Measurements from ENCODE around the gene COL9A3.

Gene COL9A3

DNA sequence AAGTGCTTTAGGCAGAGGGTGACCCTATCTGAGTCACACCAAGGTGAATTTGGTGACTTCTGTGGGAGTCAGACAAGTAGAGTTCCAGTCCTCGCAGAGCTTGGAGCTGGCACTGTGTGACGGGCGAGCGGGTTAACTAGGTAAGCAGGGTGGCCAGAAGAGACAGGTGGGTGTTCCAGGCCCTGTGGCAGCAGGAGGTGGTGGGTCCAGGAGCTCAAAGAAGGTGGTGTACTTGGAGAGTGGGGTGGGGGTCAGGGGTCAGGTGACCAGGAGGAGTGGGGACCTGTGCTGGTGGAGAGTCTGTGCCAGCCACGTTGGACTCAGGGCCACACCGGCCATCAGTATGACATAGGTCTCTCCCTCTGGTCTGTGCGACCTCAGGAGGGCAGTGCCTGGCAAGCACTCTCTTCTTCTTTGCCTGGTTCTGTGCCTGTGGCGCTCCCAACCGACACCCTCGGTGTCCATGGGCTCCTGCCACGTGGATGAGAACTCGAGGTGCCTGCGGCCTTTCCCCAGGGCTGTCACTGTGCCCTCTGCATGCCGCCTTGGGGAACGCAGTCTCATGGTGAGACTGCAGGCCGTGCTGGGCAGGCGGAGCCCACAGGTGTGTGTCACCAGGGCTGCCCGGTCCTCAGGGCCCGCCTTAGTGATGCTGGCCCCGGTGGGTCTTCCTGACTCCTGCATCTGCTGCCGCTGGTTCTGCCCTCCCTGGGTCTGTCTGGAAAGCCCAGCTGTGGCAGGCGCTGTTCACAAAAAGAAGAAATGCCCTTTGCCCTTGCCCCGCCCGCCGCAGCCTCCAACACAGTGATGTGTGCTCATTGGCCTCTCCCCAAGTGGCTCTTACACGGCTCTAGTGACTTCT lies 18.9 kb upstream of the COL9A3 start:
- DNase-seq, result no peak

DNA sequence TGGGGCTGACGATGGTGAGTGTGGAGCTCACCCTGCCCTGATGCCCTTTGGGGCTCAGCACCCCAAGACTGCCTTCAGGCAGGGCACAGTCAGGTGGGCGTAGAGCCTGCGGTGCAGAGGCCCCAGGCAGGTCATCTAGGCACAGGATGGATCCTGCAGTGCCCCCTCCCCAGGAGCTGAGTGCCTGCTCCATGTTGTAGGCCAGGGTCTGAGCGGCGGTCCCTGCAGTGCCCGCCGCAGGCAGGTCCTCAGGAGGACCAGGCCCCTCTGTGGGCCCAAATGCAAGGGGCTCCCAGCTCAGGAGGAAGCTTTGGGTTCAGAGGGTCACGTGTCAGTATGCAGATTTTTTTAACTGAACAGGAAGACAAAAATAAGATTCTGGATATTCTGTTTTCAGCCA lies 17.8 kb upstream of the COL9A3 start:
- no peak for DNase-seq

DNA sequence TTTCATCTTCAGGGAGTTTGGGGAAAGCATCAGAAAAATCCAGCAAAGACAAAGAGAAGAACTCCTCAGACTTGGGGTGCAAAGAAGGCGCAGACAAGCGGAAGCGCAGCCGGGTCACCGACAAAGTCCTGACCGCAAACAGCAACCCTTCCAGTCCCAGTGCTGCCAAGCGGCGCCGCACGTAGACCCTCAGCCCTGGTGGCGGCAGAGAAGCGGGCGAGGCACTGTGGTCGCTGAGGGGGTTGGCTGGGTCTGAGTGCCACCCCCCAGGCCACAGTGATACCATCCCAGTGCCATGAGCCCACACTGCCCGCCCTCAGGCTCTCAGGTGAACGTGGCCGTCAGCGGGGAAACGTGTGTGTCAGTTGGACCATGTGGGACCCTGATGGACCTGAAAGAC lies 17.4 kb upstream of the COL9A3 start:
- DNase-seq, result no peak

GRCh38 chr20:62799873-62800272 lies 17.0 kb upstream of the COL9A3 start:
- DNase-seq, result no peak

- DNase-seq, result no peak
Observed at GRCh38 chr20:62800314-62801259, 16.3 kb upstream of the COL9A3 start.

- no peak for DNase-seq
Observed at GRCh38 chr20:62801284-62802010, 15.4 kb upstream of the COL9A3 start.

DNA sequence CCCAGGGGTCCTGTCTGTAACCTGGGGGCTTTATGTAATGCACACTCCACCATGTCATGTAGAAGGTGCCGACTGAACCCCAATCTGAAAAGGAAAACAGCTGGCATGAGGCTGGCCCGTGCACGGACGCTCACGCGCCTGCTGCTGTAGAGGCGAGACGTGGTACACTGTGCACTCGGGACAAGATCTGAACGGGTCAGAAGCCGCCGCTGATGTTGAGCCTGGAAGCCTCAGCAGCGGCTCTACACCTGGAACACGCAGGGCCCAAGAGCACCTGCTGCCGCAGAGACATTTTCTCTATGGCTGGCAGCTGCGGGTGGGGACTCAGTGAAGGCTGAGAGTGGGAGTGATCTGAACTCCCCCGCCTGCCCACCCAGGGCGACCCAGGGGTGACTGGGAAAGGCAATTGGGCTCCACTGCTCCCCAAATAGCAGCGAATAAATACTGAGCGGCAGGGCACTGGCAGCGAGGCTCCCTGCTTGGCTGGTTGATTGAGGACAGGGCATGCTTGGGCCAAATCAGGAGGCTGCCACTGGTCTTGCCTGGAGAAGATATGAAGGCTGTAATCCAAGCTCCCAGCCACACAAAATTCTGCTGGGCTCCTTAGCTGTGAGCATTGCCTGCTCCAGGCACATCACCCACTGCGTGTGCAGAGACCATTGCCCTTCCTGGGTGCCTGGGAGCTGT lies 14.7 kb upstream of the COL9A3 start:
- DNase-seq, result no peak

DNA sequence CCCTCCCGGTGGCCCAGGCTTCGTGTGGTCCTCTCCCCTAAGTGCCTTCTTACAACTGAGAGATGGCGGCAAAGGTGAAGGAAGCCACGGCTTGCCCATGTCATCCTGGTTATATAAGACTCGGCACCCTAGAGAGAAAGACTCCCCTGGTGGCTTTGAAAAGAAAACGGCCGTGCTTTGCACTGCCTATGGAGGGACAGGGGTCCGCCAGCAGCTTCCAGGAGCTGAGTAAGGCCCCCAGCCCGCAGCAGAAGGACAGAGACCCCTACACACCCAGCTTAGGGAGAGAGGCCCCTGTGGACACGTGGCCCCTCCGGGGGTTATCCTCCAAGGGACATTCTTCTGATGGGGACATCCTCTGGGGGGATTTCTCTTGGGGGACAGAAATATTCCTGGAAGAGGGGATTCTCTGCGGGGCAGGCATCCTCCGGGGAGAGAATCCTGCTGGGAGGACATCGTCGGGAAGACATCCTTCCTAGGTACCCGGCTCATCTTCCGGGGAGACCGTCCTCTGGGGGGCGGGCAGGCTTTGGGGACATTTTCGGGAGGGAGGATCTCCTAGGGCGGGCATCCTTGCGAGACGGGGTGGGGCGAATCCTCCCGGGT lies 12.7 kb upstream of the COL9A3 start:
- no peak for DNase-seq

DNA sequence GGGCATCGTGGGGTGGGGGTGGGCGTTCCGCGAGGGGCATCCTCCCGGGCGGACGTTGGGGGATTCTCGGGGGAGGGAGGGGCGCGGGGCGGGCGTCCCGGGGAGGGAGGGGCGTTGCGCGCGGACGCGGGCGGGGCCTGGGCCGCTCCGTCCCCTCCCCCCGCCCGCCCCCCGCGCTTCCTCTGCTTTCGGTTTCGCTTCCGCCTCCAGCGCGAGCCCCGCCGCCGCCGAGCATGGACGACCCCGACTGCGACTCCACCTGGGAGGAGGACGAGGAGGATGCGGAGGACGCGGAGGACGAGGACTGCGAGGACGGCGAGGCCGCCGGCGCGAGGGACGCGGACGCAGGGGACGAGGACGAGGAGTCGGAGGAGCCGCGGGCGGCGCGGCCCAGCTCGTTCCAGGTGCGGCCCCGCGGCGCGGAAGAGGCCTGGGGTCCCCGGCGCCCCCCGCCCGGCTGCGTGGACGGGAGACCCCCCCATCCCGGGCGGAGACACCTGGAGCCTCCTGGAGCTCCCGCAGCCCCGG lies 12.2 kb upstream of the COL9A3 start, which contains the start of gene OGFR:
OGFR (plus strand) TSS at position 209 of the 528 bp plus-strand sequence; CDS start at position 234, 25 bp downstream.
- DNase-seq, result peak; percentile 43

DNA sequence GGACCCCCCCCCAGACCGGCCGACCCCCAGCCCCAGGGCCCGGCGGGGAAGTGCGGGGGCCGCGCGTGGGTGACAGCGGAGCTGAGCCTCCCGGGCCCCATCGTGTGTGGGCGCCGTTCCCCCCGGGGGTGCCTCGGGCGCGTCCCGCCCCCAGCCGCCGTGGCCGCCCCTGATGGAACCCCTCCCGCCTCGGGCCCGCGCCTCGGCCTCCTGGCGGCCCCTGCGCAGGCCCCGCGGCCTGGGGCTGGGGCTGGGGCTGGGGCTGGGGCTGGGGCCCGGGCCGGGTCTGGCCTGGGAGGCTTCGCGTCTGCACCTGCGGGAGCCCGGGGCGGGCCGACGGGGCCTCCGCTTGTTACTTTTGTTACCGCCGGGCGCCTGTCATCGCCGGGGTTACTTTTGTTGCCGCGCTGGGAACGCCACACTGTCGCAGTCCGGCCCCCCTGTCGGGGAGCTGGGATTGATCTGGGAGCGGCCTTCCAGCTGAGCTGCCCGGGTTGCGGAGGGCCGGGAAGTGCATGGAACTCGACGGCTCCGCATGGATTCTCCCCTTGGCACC lies 11.6 kb upstream of the COL9A3 start:
- DNase-seq, result no peak

GRCh38 chr20:62805711-62806382 lies 11.0 kb upstream of the COL9A3 start:
- DNase-seq, result no peak

DNA sequence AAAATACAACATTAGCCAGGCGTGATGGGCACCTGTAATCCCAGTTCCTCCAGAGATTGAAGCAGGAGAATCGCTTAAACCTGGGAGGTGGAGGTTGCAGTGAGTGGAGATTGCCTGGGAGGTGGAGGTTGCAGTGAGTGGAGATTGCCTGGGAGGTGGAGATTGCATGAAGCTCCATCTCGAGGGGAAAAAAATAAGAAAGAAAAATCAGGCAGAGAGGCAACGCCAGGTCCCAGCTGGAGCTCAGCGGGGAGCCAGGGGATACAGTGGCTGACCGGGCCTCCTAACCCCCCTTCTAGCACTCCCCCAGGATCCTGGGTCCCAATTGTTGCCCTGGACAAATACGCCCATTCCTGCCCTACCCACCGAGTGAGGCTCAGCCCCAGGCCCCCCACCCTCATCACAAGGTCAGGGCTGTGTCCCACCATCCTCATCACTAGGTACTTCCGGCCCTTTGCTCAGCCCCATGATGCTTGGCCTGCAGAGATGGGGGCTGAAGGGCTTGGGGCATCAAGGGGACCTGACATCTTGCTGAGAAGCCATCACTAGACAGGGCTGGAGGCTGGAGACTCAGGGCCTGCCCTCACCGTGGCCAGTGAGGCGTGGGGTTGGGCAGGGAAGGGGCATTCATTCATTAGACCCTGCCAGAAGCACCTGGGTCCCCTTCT lies 10.3 kb upstream of the COL9A3 start:
- no peak for DNase-seq

DNA sequence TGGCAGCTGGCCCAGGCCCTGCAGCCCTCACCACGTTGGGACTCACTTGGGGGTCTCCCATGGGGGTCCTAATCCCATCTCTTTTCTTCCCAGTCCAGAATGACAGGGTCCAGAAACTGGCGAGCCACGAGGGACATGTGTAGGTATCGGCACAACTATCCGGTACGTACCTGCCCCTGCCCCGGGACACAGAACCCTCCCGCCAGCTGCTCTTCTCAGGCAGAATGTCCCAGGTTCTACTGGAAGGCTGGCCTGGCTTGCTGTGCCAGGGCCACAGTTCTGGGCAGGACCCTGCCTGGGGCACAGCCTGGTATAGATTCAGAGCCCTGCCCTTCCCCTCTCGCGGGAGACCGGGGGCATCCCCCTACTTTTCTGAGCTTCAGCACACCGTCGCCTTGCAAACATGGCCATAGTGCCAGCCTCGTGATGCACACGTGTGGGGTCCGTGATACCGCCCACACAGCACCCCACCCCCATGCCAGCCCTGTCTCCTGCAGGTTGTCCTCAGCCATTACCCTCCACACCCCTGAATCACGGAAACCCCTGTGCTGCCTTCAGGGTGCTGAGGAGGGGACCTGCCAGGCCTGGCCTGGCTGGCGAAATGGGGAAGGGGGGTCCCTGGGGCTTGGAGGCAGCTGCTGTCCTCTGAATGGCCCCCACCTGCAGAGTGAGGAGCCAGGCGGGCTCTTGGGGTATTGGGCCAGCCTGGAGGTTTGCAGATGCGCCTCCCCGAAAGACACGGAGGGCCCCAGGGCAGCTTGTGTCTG lies 9.2 kb upstream of the COL9A3 start:
- DNase-seq, result no peak

DNA sequence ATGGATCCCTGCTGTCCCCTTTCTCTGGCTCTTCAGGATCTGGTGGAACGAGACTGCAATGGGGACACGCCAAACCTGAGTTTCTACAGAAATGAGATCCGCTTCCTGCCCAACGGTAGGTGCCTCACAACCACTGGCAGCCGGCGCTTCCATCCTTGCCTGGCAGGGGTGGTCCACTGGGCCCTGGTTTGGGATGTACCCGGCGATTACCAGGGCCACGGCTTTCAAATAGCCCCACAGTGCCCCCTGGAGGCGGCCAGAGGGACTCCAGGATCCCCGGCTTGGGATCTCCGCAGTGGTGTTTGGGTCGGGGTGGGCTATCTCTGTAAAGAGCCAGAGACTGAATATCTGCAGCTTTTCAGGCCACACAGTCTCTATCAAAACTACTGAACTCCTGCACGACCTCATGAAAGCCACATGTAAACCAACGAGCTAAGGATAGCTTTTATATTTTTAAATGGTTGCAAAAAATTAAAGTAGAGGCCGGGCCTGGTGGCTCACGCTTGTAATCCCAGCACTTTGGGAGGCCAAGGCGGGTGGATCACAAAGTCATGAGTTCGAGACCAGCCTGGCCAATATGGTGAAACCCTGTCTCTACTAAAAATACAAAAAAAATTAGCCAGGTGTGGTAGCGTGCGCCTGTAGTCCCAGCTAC lies 8.5 kb upstream of the COL9A3 start:
- peak; percentile 34 for DNase-seq

DNA sequence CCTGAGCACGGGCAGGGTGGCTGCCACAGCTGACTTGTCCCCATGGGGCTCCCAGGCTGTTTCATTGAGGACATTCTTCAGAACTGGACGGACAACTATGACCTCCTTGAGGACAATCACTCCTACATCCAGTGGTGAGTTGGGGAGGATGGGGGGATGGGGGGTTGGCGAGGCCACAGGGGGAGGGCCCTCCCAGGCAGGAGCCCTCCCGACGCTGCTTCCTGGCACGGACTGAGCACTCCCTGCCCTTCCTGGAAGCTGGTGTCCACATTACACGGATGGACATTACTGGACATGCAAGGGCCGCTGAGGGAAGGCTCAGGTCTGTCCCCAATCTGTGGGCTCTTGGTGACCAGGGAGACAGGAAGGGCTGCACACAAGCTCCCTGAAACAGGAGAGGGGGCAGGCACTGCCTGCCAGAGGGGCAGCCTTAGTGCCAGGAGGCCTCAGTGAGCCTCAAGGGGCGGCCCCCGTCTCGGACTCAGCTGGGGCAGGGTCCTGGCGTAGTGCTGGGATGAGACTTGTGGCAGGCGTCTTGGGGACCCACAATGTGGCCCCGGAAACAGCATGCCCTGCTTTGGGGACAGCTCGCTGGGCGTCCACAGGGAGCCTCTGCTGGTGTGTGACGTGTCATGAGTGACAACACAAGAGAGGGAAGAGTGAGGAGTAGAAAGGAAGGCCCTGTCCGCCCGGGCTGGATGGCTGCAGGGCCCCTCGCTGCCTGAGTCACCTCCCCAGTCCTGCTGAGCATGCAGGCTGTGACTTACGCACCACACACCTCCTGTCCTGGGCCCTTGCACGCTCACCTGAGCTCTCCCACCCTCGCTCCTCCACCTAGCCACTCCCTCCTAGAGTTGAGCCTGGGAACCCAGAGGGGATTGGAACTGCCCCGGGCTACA lies 7.1 kb upstream of the COL9A3 start:
- DNase-seq, result no peak

DNA sequence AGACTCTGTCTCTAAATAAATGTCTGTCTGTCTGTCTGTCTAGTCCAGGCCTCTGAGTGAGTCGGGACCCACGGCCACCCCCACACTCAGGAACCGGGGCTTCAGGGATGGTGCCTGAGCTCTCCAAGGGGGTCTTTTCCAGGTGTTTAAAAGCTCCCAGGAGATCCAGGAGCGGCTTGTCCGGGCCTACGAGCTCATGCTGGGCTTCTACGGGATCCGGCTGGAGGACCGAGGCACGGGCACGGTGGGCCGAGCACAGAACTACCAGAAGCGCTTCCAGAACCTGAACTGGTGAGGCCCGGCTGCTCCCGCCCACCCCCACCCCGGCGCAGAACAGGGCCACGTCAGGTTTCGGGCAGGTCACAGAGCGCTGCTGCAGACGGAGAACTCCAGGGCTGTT lies 5.5 kb upstream of the COL9A3 start:
- DNase-seq, result no peak

DNA sequence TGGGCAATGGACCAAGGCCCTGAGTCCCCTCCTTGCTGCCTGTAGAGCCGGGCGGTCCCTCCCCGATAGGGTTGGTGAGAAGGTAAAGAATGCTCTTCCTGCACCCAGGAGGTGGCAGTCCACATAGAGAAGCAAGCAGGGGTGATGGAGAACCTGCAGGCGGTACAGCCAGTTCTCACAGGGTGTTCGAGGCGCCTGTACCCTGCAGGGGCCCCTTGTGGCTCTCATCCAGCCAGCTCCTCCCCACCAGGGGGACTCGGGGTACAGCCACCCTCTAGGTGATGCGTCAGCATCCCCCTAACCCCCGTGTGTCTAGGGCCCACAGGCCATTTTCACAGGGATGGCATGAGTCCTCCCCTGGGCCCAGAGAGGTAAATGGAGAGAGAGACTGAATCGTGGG lies 5.1 kb upstream of the COL9A3 start:
- no peak for DNase-seq
